OCI-LY7 (cell line): ENCODE results near the gene CLDN4.

Experiments used
- CTCF ChIP-seq: fragments of 200-600 bp; sonication (generic); conservative IDR thresholded peaks from 2 replicates; pipeline ENCODE4 v1.5.1; 2014; ENCODE audit warnings: mild to moderate bottlenecking, antibody characterized with exemption, low read length, moderate library complexity, mixed read lengths
- EZH2phosphoT487 ChIP-seq: fragments of 200-600 bp; sonication (generic); IDR thresholded peaks from 2 replicates; pipeline ENCODE4 v1.6.1; 2018; ENCODE audit warnings: low read depth, borderline replicate concordance, mild to moderate bottlenecking, mixed run types, antibody characterized with exemption, low read length, moderate library complexity, mixed read lengths

GRCh38 chr7:73831584-73831833, 713 bp downstream of the CLDN4 start:
- TF ChIP-seq CTCF: no peak
- no peak for TF ChIP-seq EZH2phosphoT487
